GM12878 (cell line): ENCODE data around the gene KIF6. TPM values are rescaled to one million over a fixed set of nuclear protein-coding genes. Genes with fewer than 3 reads are reported as not detected.

Experiments
- ATAC-seq: fragments of 200-7000 bp; cut with Tn5 transposase; 3 replicates; pipeline ENCODE4 v1.9.1; 2020; ENCODE audit warnings: mild to moderate bottlenecking, moderate library complexity
- BruUV-seq: library from RNA; stranded (reverse); fragments of 400-500 nt; replicated peaks from 2 replicates; lab custom pipeline; 2021; lab: Mats Ljungman, UMichigan
- CTCF ChIA-PET: fragments of 300-600 bp; sonication (Branson Sonifier 250); formaldehyde crosslinking; extraction: SDS; loops from one replicate; lab custom pipeline; 2021; ENCODE audit warnings: inconsistent platforms; lab: Yijun Ruan, JAX
- POLR2A ChIA-PET: fragments of 350-600 bp; formaldehyde crosslinking; extraction: SDS; loops from one replicate; lab custom pipeline; 2021; ENCODE audit warnings: inconsistent platforms; lab: Charles Lee
- RAD21 ChIA-PET: fragments of 300-600 bp; sonication (Branson Sonifier 250); formaldehyde crosslinking; loops from one replicate; lab custom pipeline; 2023; ENCODE audit warnings: antibody characterized with exemption; ENCODE audit not compliant: unreplicated experiment; lab: Charles Lee
- SMC1A ChIA-PET: fragments of 300-600 bp; sonication (Branson Sonifier 250); formaldehyde crosslinking; loops from one replicate; lab custom pipeline; 2023; ENCODE audit not compliant: unreplicated experiment, uncharacterized antibody; lab: Charles Lee
- DNase-seq: peaks from one replicate; pipeline ENCODE4 v3.0.0-alpha.2; 2011; ENCODE audit warnings: low read depth, low spot score
- FAIRE-seq: peaks from 3 replicates; lab custom pipeline; 2011; peaks lifted over from hg19 to GRCh38; lab: Jason Lieb, UNC
- H2AFZ ChIP-seq: 2 replicates; pipeline ENCODE4 v1.6.0; 2011; ENCODE audit warnings: low read depth, low read length, control low read depth; ENCODE audit not compliant: control insufficient read depth
- H3K27ac ChIP-seq: 2 replicates; pipeline ENCODE4 v1.5.1; 2011; ENCODE audit warnings: control low read depth; ENCODE audit not compliant: control insufficient read depth, insufficient read depth
- H3K27me3 ChIP-seq, 2 experiments: replicated peaks in 1 of 2; 2 replicates each; pipeline versions ENCODE4 v1.6.0 to v1.6.1; 2011; ENCODE audit warnings: low read length in 1 of 2; ENCODE audit not compliant: control insufficient read depth in 2 of 2, insufficient read depth in 2 of 2
- H3K36me3 ChIP-seq, 2 experiments: 2 replicates each; pipeline ENCODE4 v1.5.1; 2011; ENCODE audit warnings: low read length in 1 of 2; ENCODE audit not compliant: control insufficient read depth in 2 of 2, insufficient read depth in 2 of 2
- H3K4me1 ChIP-seq: 2 replicates; pipeline ENCODE4 v1.6.1; 2011; ENCODE audit warnings: mild to moderate bottlenecking, low read length, moderate library complexity, mixed read lengths; ENCODE audit not compliant: control insufficient read depth, insufficient read depth
- H3K4me2 ChIP-seq: 2 replicates; pipeline ENCODE4 v1.6.0; 2011; ENCODE audit warnings: control low read depth; ENCODE audit not compliant: control insufficient read depth, insufficient read depth
- H3K4me3 ChIP-seq: fragments of 200-600 bp; sonication (generic); 2 replicates; pipeline ENCODE4 v1.5.1; 2016
- H3K79me2 ChIP-seq: 2 replicates; pipeline ENCODE4 v1.6.0; 2011; ENCODE audit warnings: low read length; ENCODE audit not compliant: control insufficient read depth, insufficient read depth
- H3K9ac ChIP-seq: 2 replicates; pipeline ENCODE4 v1.8.0; 2011; ENCODE audit warnings: low read length, control low read depth, mixed read lengths; ENCODE audit not compliant: control insufficient read depth, insufficient read depth
- H3K9me3 ChIP-seq: replicated peaks from 3 replicates; pipeline ENCODE4 v1.5.1; 2011; ENCODE audit warnings: mild to moderate bottlenecking, low read length; ENCODE audit not compliant: control insufficient read depth, insufficient read depth
- H4K20me1 ChIP-seq: 2 replicates; pipeline ENCODE4 v1.6.0; 2011; ENCODE audit not compliant: control insufficient read depth, insufficient read depth
- BCL11A ChIP-seq: IDR thresholded peaks from 2 replicates; pipeline ENCODE4 v1.6.1; 2011; ENCODE audit warnings: low read depth, low read length
- BMI1 ChIP-seq: fragments of 450-650 bp; IDR thresholded peaks from 2 replicates; pipeline ENCODE4 v1.6.1; 2016; ENCODE audit warnings: mild to moderate bottlenecking, moderate library complexity, borderline replicate concordance
- BRCA1 ChIP-seq: IDR thresholded peaks from 2 replicates; pipeline ENCODE4 v1.6.1; 2011; ENCODE audit warnings: low read depth, low read length, improper control_type of control experiment
- CEBPB ChIP-seq, 2 experiments: fragments of 150-350 bp in 1 of 2; IDR thresholded peaks; 2 replicates each; pipeline ENCODE4 v1.6.1; 2012 to 2014; ENCODE audit warnings: low read depth in 2 of 2, low read length in 2 of 2, borderline replicate concordance in 1 of 2, inconsistent platforms in 1 of 2
- CUX1 ChIP-seq: IDR thresholded peaks from 2 replicates; pipeline ENCODE4 v1.6.1; 2012; ENCODE audit warnings: improper control_type of control experiment, low read depth, low read length; ENCODE audit not compliant: insufficient replicate concordance
- HDAC6 ChIP-seq: fragments of 200-600 bp; sonication (generic); IDR thresholded peaks from one replicate; pipeline ENCODE4 v1.8.0; 2017; ENCODE audit warnings: antibody characterized with exemption; ENCODE audit not compliant: unreplicated experiment
- PAX8 ChIP-seq: fragments of 450-650 bp; IDR thresholded peaks from 2 replicates; pipeline ENCODE4 v1.6.1; 2017; ENCODE audit warnings: mild to moderate bottlenecking, moderate library complexity
- POLR2AphosphoS5 ChIP-seq: IDR thresholded peaks from 2 replicates; pipeline ENCODE4 v1.6.1; 2011; ENCODE audit warnings: mild to moderate bottlenecking, low read length, inconsistent platforms
- SIN3A ChIP-seq: IDR thresholded peaks from 2 replicates; pipeline ENCODE4 v1.6.1; 2012; ENCODE audit warnings: low read depth, low read length, improper control_type of control experiment
- SIX5 ChIP-seq: IDR thresholded peaks from 2 replicates; pipeline ENCODE4 v1.6.1; 2011; ENCODE audit warnings: mild to moderate bottlenecking, low read depth, low read length, moderate library complexity; ENCODE audit not compliant: severe bottlenecking
- SP1 ChIP-seq: IDR thresholded peaks from one replicate; pipeline ENCODE4 v1.6.1; 2011; ENCODE audit warnings: low read depth, low read length
- SPI1 ChIP-seq: IDR thresholded peaks from 2 replicates; pipeline ENCODE4 v1.6.1; 2011; ENCODE audit warnings: low read depth, mild to moderate bottlenecking, low read length, moderate library complexity, borderline replicate concordance; ENCODE audit not compliant: insufficient read depth
- SUPT20H ChIP-seq: IDR thresholded peaks from 2 replicates; pipeline ENCODE4 v1.6.1; 2011; ENCODE audit warnings: low read depth, mild to moderate bottlenecking, low read length, moderate library complexity, borderline replicate concordance; ENCODE audit not compliant: control insufficient read depth
- TCF3 ChIP-seq: IDR thresholded peaks from 2 replicates; pipeline ENCODE4 v1.6.1; 2012; ENCODE audit warnings: low read depth, mild to moderate bottlenecking, low read length, borderline replicate concordance; ENCODE audit not compliant: insufficient read depth
- ZNF207 ChIP-seq: fragments of 450-650 bp; IDR thresholded peaks from 2 replicates; pipeline ENCODE4 v1.6.1; 2014; ENCODE audit warnings: antibody characterized with exemption, mild to moderate bottlenecking, borderline replicate concordance
- ZNF622 ChIP-seq: fragments of 450-650 bp; IDR thresholded peaks from 2 replicates; pipeline ENCODE4 v1.6.1; 2017; ENCODE audit warnings: mild to moderate bottlenecking, inconsistent platforms
- WGBS: methylation state at CpG from one replicate; pipeline ENCODE4 v1.1.6; 2016; ENCODE audit warnings: low lambda C conversion rate; ENCODE audit not compliant: insufficient replicate concordance, insufficient coverage; ENCODE audit errors: missing lambda C conversion rate; 5-methylcytosine and 5-hydroxymethylcytosine counted together
- in situ Hi-C: fragments of 300-500 bp; cut with MboI; formaldehyde crosslinking; loops from 9 replicates; pipeline ENCODE4 v1.14.3; 2018; ENCODE audit warnings: mixed read lengths
- intact Hi-C: fragments of 100-400 bp; cut with micrococcal nuclease; formaldehyde crosslinking; loops from one replicate; pipeline ENCODE4 v1.14.2; 2022; ENCODE audit not compliant: unreplicated experiment
- polyA plus RNA-seq, 11 experiments: library from polyadenylated mRNA; depleted of rRNA in 4 of 11; unstranded in 6 of 11; stranded (reverse) in 5 of 11; fragments of >200 nt; fragmentation: Nextera tagmentation in 4 of 11; fragmentation: Illumina TruSeq in 1 of 11; extraction: Ambion mirVana in 4 of 11; extraction: Trizol in 1 of 11; gene quantifications; 1 replicate in 1 of 11; 2 replicates in 10 of 11; pipeline versions ENCODE4 v1.2.1 to v1.2.3, GENCODE V29; 2011 to 2016; ENCODE audit warnings: inconsistent platforms in 2 of 11, missing spikeins in 2 of 11, low read depth in 1 of 11
- total RNA-seq, 4 experiments: library from RNA; depleted of rRNA in 3 of 4; stranded (reverse); fragments of >200 nt in 3 of 4; fragmentation: Illumina TruSeq in 1 of 4; extraction: Trizol in 1 of 4; gene quantifications; 2 replicates each; pipeline versions ENCODE4 v1.2.1 to v1.2.3, GENCODE V29; 2013 to 2021
- TF ChIP-seq, protein P1 (sequence below): fragments of 450-650 bp; IDR thresholded peaks from 2 replicates; pipeline ENCODE4 v1.6.1; 2016; ENCODE audit warnings: mild to moderate bottlenecking
- TF ChIP-seq, protein P2 (sequence below): IDR thresholded peaks from 2 replicates; pipeline ENCODE4 v1.6.1; 2012; ENCODE audit warnings: low read depth, low read length, improper control_type of control experiment
- TF ChIP-seq, protein P3 (sequence below): IDR thresholded peaks from 2 replicates; pipeline ENCODE4 v1.6.1; 2011; ENCODE audit warnings: low read depth, mild to moderate bottlenecking, low read length, moderate library complexity, borderline replicate concordance; ENCODE audit errors: extremely low read depth

The KIF6 gene
- total and polyA plus RNA-seq, 10 of the 15 experiments (the other 5 are each of a cell fraction or from before 2014, with no cell fraction given), result 0.09 to 1.0 (median 0.28) TPM

DNA sequence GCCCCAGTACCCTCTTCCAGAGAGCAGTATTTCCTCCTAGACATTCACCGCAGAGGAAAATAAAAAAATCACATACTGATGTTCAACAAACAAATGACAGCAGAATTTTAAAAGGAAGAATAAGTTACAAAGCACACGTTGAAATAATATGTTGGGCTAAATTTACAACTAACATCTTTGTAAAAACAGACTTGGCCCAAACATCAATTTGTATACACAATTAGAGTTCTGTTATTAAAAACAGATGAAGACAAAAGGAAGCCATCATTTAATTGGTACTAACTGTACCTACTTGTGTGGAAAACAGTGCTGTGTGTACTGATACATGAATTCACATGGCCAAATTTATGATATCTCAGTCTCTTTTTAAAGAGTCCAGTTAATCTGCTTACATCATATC lies 46.3 kb downstream of the KIF6 start:
- ATAC-seq (no peak), DNase-seq (no peak), FAIRE-seq (no peak)
- H3K9me3 ChIP-seq, result no peaks in the 10 kb centered on the region
- ChIA-PET SMC1A (no interaction called here), CTCF (no interaction called here), POLR2A (no interaction called here), RAD21 (no interaction called here)
- BruUV-seq, result no TSS peak
- TF ChIP-seq SPI1, result no peak
- TF ChIP-seq, protein P1, sequence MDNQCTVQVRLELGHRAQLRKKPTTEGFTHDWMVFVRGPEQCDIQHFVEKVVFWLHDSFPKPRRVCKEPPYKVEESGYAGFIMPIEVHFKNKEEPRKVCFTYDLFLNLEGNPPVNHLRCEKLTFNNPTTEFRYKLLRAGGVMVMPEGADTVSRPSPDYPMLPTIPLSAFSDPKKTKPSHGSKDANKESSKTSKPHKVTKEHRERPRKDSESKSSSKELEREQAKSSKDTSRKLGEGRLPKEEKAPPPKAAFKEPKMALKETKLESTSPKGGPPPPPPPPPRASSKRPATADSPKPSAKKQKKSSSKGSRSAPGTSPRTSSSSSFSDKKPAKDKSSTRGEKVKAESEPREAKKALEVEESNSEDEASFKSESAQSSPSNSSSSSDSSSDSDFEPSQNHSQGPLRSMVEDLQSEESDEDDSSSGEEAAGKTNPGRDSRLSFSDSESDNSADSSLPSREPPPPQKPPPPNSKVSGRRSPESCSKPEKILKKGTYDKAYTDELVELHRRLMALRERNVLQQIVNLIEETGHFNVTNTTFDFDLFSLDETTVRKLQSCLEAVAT, result no peak
- no peak for TF ChIP-seq SUPT20H
- no peak for TF ChIP-seq CEBPB (IDR thresholded peaks at IDR 0.05; ENCODE audit: borderline replicate concordance in 1 of 2, low read depth in 2 of 2, low read length in 2 of 2)
- TF ChIP-seq ZNF622, result no peak
- TF ChIP-seq BCL11A, result no peak
- TF ChIP-seq, protein P2, sequence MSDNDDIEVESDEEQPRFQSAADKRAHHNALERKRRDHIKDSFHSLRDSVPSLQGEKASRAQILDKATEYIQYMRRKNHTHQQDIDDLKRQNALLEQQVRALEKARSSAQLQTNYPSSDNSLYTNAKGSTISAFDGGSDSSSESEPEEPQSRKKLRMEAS, result no peak
- TF ChIP-seq BMI1, result no peak
- no peak for TF ChIP-seq BRCA1
- TF ChIP-seq, protein P3, sequence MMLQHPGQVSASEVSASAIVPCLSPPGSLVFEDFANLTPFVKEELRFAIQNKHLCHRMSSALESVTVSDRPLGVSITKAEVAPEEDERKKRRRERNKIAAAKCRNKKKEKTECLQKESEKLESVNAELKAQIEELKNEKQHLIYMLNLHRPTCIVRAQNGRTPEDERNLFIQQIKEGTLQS, result no peak
- TF ChIP-seq SIN3A, result no peak
- TF ChIP-seq HDAC6, result no peak
- TF ChIP-seq SP1, result no peak
- no peak for TF ChIP-seq TCF3
- TF ChIP-seq CUX1, result no peak
- TF ChIP-seq SIX5, result no peak
- TF ChIP-seq POLR2AphosphoS5, result no peak
- TF ChIP-seq ZNF207, result no peak
- TF ChIP-seq PAX8, result no peak
- no peak overlapping the region for H3K9ac ChIP-seq
- no peak overlapping the region for H3K4me3 ChIP-seq
- in situ Hi-C loops, result no loop called here
- no peaks in the 10 kb centered on the region for H4K20me1 ChIP-seq
- H2AFZ ChIP-seq, result no peak overlapping the region
- no peaks in the 10 kb centered on the region for H3K4me1 ChIP-seq
- H3K36me3 ChIP-seq, result no peaks in the 10 kb centered on the region
- no peaks in the 10 kb centered on the region for H3K27me3 ChIP-seq
- H3K4me2 ChIP-seq, result no peak overlapping the region
- intact Hi-C loops, result no loop called here
- H3K27ac ChIP-seq, result no peak overlapping the region
- H3K79me2 ChIP-seq, result no peaks in the 10 kb centered on the region
- WGBS, result 67% methylated on average over 2 of the region's 2 CpGs
